B cell (primary cell): ENCODE results near the gene NRP1. TPM values are rescaled to one million over a fixed set of nuclear protein-coding genes. Genes with fewer than 3 reads are reported as not detected.

Experiments
- ATAC-seq: fragments of 200-7000 bp; cut with Tn5 transposase; one replicate; pipeline ENCODE4 v1.10.0; 2021; ENCODE audit warnings: low read depth, mild to moderate bottlenecking, moderate number of reproducible peaks, moderate library complexity
- CTCF ChIA-PET: fragments of 350-600 bp; sonication (Branson Sonifier 250); formaldehyde crosslinking; loops from one replicate; lab custom pipeline; 2021; ENCODE audit warnings: antibody characterized with exemption, inconsistent platforms; lab: Charles Lee
- POLR2A ChIA-PET: fragments of 350-600 bp; sonication (Branson Sonifier 250); formaldehyde crosslinking; loops from one replicate; lab custom pipeline; 2021; ENCODE audit warnings: antibody characterized with exemption; lab: Charles Lee
- DNase-seq: peaks from one replicate; pipeline ENCODE4 v3.0.0; 2013
- H2AFZ ChIP-seq: 2 replicates; pipeline ENCODE4 v1.6.1; 2012; ENCODE audit warnings: mild to moderate bottlenecking, low read depth, low read length; ENCODE audit not compliant: insufficient read depth, poor library complexity, severe bottlenecking
- H3K27ac ChIP-seq, 2 donors: 1 replicate in 1 of 2; 2 replicates in 1 of 2; pipeline ENCODE4 v1.5.1; 2012 to 2013; ENCODE audit warnings: low read length in 2 of 2, mild to moderate bottlenecking in 2 of 2, moderate library complexity in 1 of 2
- H3K27me3 ChIP-seq, 4 experiments: fragments of 200-600 bp in 1 of 4; sonication (generic) in 1 of 4; replicated peaks in 1 of 4; 1 replicate in 2 of 4; 2 replicates in 2 of 4; pipeline versions ENCODE4 v1.6.1 to v1.7.0; 2013 to 2016; ENCODE audit warnings: low read length in 3 of 4, mild to moderate bottlenecking in 2 of 4, mixed read lengths in 1 of 4, moderate library complexity in 1 of 4; ENCODE audit not compliant: insufficient read depth in 4 of 4, control insufficient read depth in 3 of 4; ENCODE audit errors: control extremely low read depth in 1 of 4
- H3K36me3 ChIP-seq, 2 experiments: replicated peaks in 1 of 2; 1 replicate in 1 of 2; 2 replicates in 1 of 2; pipeline versions ENCODE4 v1.6.1 to v1.7.1; 2013; ENCODE audit warnings: low read length in 1 of 2; ENCODE audit not compliant: insufficient read depth in 2 of 2, control insufficient read depth in 1 of 2; ENCODE audit errors: control extremely low read depth in 1 of 2, extremely low read depth in 1 of 2
- H3K4me1 ChIP-seq, 2 donors: fragments of 200-600 bp in 1 of 2; sonication (generic) in 1 of 2; 1 replicate in 1 of 2; 2 replicates in 1 of 2; pipeline versions ENCODE4 v1.5.1 to v1.6.1; 2013 to 2017; ENCODE audit warnings: low read length in 2 of 2; ENCODE audit not compliant: control insufficient read depth in 2 of 2, insufficient read depth in 2 of 2
- H3K4me2 ChIP-seq: replicated peaks from 2 replicates; pipeline ENCODE3; 2012; ENCODE audit warnings: mild to moderate bottlenecking, low read depth, low read length; ENCODE audit not compliant: poor library complexity, severe bottlenecking
- H3K4me3 ChIP-seq, 5 experiments: fragments of 200-600 bp in 1 of 5; sonication (generic) in 1 of 5; 1 replicate in 3 of 5; 2 replicates in 2 of 5; pipeline versions ENCODE4 v1.5.1 to v1.7.0; 2011 to 2016; ENCODE audit warnings: low read length in 4 of 5, mild to moderate bottlenecking in 4 of 5, low read depth in 2 of 5, control low read depth in 1 of 5, moderate library complexity in 1 of 5; ENCODE audit not compliant: insufficient read depth in 1 of 5; ENCODE audit errors: control extremely low read depth in 1 of 5, extremely low read depth in 1 of 5
- H3K79me2 ChIP-seq: fragments of 200-600 bp; sonication (generic); one replicate; pipeline ENCODE4 v1.6.0; 2016; ENCODE audit warnings: low read length; ENCODE audit not compliant: control insufficient read depth, insufficient read depth
- H3K9ac ChIP-seq: fragments of 200-600 bp; sonication (generic); 2 replicates; pipeline ENCODE4 v1.6.1; 2017; ENCODE audit warnings: mild to moderate bottlenecking, low read length, moderate library complexity
- H3K9me3 ChIP-seq, 3 donors: one replicate each; pipeline versions ENCODE4 v1.6.1 to v1.7.1; 2013; ENCODE audit warnings: low read length in 2 of 3; ENCODE audit not compliant: control insufficient read depth in 2 of 3, insufficient read depth in 1 of 3; ENCODE audit errors: control extremely low read depth in 1 of 3
- H4K20me1 ChIP-seq: 2 replicates; pipeline ENCODE4 v1.6.0; 2012; ENCODE audit warnings: mild to moderate bottlenecking, low read length; ENCODE audit not compliant: insufficient read depth, control insufficient read depth, poor library complexity, severe bottlenecking
- H3K27ac Mint-ChIP-seq: one replicate; pipeline ENCODE4 v1.8.0; 2021; ENCODE audit warnings: mixed read lengths
- H3K27me3 Mint-ChIP-seq: one replicate; pipeline ENCODE4 v1.8.0; 2021; ENCODE audit warnings: mixed read lengths
- H3K4me1 Mint-ChIP-seq: one replicate; pipeline ENCODE4 v1.8.0; 2021; ENCODE audit warnings: mixed read lengths
- H3K4me3 Mint-ChIP-seq: one replicate; pipeline ENCODE4 v1.8.0; 2021; ENCODE audit warnings: mixed read lengths
- H3K9me3 Mint-ChIP-seq: one replicate; pipeline ENCODE4 v1.8.0; 2022; ENCODE audit warnings: mixed read lengths; ENCODE audit not compliant: insufficient read depth
- EZH2 ChIP-seq: IDR thresholded peaks from 2 replicates; pipeline ENCODE4 v1.6.1; 2012; ENCODE audit warnings: borderline replicate concordance, low read depth, mild to moderate bottlenecking, moderate library complexity, low read length; ENCODE audit not compliant: insufficient read depth, poor library complexity, severe bottlenecking
- WGBS: methylation state at CpG from one replicate; pipeline ENCODE4 v1.1.5; 2013; ENCODE audit warnings: missing lambda C conversion rate; ENCODE audit not compliant: insufficient coverage; 5-methylcytosine and 5-hydroxymethylcytosine counted together
- intact Hi-C: fragments of 100-400 bp; cut with micrococcal nuclease; formaldehyde crosslinking; loops from one replicate; pipeline ENCODE4 v1.10.0; 2022
- polyA plus RNA-seq: library from polyadenylated mRNA; depleted of rRNA; stranded (reverse); fragments of >200 nt; gene quantifications from 2 replicates; pipeline ENCODE4 v1.2.3, GENCODE V29; 2012
- total RNA-seq, 2 donors: library from RNA; stranded (reverse); fragments of 120-200 nt in 1 of 2; gene quantifications; 1 replicate in 1 of 2; 2 replicates in 1 of 2; pipeline versions ENCODE4 v1.2.3 to v1.2.4, GENCODE V29; 2013 to 2022
- TF ChIP-seq, protein P1 (sequence below): fragments of 200-600 bp; IDR thresholded peaks from one replicate; pipeline ENCODE4 v1.8.0; 2022; ENCODE audit warnings: antibody characterized with exemption, mild to moderate bottlenecking

The NRP1 gene
- total and polyA plus RNA-seq, 2 donors (not counting 1 experiment from before 2014, with no cell fraction given), result 0.34 TPM; not detected in 1

DNA sequence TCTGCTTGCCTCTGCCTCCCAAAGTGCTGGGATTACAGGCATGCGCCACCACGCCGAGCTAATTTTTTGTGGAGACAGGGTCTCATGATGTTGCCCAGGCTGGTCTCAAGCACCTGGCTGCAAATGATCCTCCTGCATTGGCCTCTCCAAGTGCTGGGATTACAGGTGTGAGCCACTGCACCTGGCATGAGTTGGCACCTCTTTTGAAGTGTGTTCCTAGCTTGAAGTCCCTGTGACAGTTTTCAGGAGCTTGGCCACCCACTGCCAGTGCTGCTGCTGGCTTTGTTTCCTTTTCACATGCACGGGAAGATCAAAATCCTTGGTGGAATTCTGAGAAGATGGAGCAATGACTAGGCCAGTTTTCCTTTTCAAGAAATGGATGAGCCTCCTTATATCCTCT is 126.3 kb downstream of the NRP1 start:
- Histone ChIP-seq H3K9ac (no peak overlapping the region), H3K9me3 (no peaks in the 10 kb centered on the region), H3K36me3 (no peaks in the 10 kb centered on the region), H4K20me1 (no peaks in the 10 kb centered on the region), H3K27me3 (no peaks in the 10 kb centered on the region), H2AFZ (no peak overlapping the region), H3K27ac (no peak overlapping the region), H3K4me3 (no peak overlapping the region), H3K4me1 (no peaks in the 10 kb centered on the region), H3K4me2 (no peak overlapping the region), H3K79me2 (no peaks in the 10 kb centered on the region)
- TF ChIP-seq, protein P1, sequence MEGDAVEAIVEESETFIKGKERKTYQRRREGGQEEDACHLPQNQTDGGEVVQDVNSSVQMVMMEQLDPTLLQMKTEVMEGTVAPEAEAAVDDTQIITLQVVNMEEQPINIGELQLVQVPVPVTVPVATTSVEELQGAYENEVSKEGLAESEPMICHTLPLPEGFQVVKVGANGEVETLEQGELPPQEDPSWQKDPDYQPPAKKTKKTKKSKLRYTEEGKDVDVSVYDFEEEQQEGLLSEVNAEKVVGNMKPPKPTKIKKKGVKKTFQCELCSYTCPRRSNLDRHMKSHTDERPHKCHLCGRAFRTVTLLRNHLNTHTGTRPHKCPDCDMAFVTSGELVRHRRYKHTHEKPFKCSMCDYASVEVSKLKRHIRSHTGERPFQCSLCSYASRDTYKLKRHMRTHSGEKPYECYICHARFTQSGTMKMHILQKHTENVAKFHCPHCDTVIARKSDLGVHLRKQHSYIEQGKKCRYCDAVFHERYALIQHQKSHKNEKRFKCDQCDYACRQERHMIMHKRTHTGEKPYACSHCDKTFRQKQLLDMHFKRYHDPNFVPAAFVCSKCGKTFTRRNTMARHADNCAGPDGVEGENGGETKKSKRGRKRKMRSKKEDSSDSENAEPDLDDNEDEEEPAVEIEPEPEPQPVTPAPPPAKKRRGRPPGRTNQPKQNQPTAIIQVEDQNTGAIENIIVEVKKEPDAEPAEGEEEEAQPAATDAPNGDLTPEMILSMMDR, result no peak
- no peak for TF ChIP-seq EZH2
- ChIA-PET CTCF (interaction anchor here (1.1 kb wide), 1 partner anchor 15 kb away, joined by 6 read pairs; no protein-coding TSS in a partner anchor), POLR2A (no interaction called here)
- H3K4me3 Mint-ChIP-seq, result no peak overlapping the region
- peaks cover 14% of the 10 kb centered on the region for H3K27me3 Mint-ChIP-seq
- no peaks in the 10 kb centered on the region for H3K9me3 Mint-ChIP-seq
- intact Hi-C loops, result no loop called here
- H3K4me1 Mint-ChIP-seq, result peaks cover 4% of the 10 kb centered on the region
- DNase-seq (no peak), ATAC-seq (no peak)
- no peak overlapping the region for H3K27ac Mint-ChIP-seq
- 100% methylated on average over 3 of the region's 4 CpGs for WGBS

GRCh38 chr10:33204031-33204430 is 130.4 kb downstream of the NRP1 start:
- no peak overlapping the region for H3K27ac Mint-ChIP-seq
- Histone ChIP-seq H3K27ac (no peak overlapping the region), H3K4me1 (no peaks in the 10 kb centered on the region), H3K79me2 (no peaks in the 10 kb centered on the region), H3K4me2 (no peak overlapping the region), H3K9ac (no peak overlapping the region), H2AFZ (no peak overlapping the region), H3K4me3 (no peak overlapping the region), H3K9me3 (no peaks in the 10 kb centered on the region), H4K20me1 (no peaks in the 10 kb centered on the region), H3K36me3 (no peaks in the 10 kb centered on the region), H3K27me3 (no peaks in the 10 kb centered on the region)
- H3K27me3 Mint-ChIP-seq, result peaks cover 10% of the 10 kb centered on the region
- ATAC-seq, result no peak
- no peak overlapping the region for H3K4me3 Mint-ChIP-seq
- ChIA-PET POLR2A (no interaction called here), CTCF (no interaction called here)
- DNase-seq, result no peak
- intact Hi-C loops, result no loop called here
- no peaks in the 10 kb centered on the region for H3K9me3 Mint-ChIP-seq
- TF ChIP-seq EZH2, result no peak
- TF ChIP-seq, protein P1, result no peak
- H3K4me1 Mint-ChIP-seq, result no peaks in the 10 kb centered on the region
- WGBS, result 83% methylated on average over 5 of the region's 7 CpGs
